ENCODE data around the gene SLC49A4.
A peak's percentile ranks its signal among the peaks of the same experiment; 100 is the strongest.

Gene SLC49A4

GRCh38 chr3:122843604-122844003 lies 48.7 kb downstream of the SLC49A4 start:
- TF ChIP-seq CTCF (IDR thresholded peaks at IDR 0.05; ENCODE audit: insufficient read depth, low read length, poor library complexity, severe bottlenecking) (no peak), EZH2phosphoT487 (conservative IDR thresholded peaks at IDR 0.05; ENCODE audit: low read length) (no peak)
- no peaks in the 10 kb centered on the region for H3K79me2 ChIP-seq (ENCODE audit: insufficient read depth, low read length)
- H3K36me3 ChIP-seq (ENCODE audit: low read length) = no peaks in the 10 kb centered on the region
- H3K9me3 ChIP-seq (ENCODE audit: insufficient read depth, low read length) = no peaks in the 10 kb centered on the region
- H3K4me2 ChIP-seq (ENCODE audit: low read depth, low read length, poor library complexity, severe bottlenecking) = no peak overlapping the region
- H3K9ac ChIP-seq (ENCODE audit: low read length) = no peak overlapping the region
- H3K27me3 ChIP-seq (ENCODE audit: low read length) = no peaks in the 10 kb centered on the region
- no peak overlapping the region for H3K27ac ChIP-seq (ENCODE audit: low read depth, low read length)
- no peaks in the 10 kb centered on the region for H3K9me2 ChIP-seq (replicated peaks; ENCODE audit: insufficient read depth, low read length)
- H2AFZ ChIP-seq (ENCODE audit: low read depth, low read length, severe bottlenecking) = no peak overlapping the region
- H3K4me3 ChIP-seq (ENCODE audit: insufficient read depth, low read length, poor library complexity, severe bottlenecking) = no peak overlapping the region
- H3F3A ChIP-seq (ENCODE audit: insufficient read depth) = no peaks in the 10 kb centered on the region
- no peaks in the 10 kb centered on the region for H4K20me1 ChIP-seq (ENCODE audit: low read depth, low read length)

GRCh38 chr3:122857019-122857418 lies 62.1 kb downstream of the SLC49A4 start:
- Histone ChIP-seq H4K20me1 (ENCODE audit: low read depth, low read length) (no peaks in the 10 kb centered on the region), H3F3A (ENCODE audit: insufficient read depth) (no peaks in the 10 kb centered on the region), H3K27ac (ENCODE audit: low read depth, low read length) (no peak overlapping the region), H3K9ac (ENCODE audit: low read length) (no peak overlapping the region), H3K36me3 (ENCODE audit: low read length) (no peaks in the 10 kb centered on the region), H3K4me3 (ENCODE audit: insufficient read depth, low read length, poor library complexity, severe bottlenecking) (no peak overlapping the region), H3K27me3 (ENCODE audit: low read length) (no peaks in the 10 kb centered on the region), H3K79me2 (ENCODE audit: insufficient read depth, low read length) (no peaks in the 10 kb centered on the region), H3K9me2 (replicated peaks; ENCODE audit: insufficient read depth, low read length) (no peaks in the 10 kb centered on the region), H3K4me2 (ENCODE audit: low read depth, low read length, poor library complexity, severe bottlenecking) (no peak overlapping the region), H3K9me3 (ENCODE audit: insufficient read depth, low read length) (no peaks in the 10 kb centered on the region), H2AFZ (ENCODE audit: low read depth, low read length, severe bottlenecking) (no peak overlapping the region)
- TF ChIP-seq CTCF (IDR thresholded peaks at IDR 0.05; ENCODE audit: insufficient read depth, low read length, poor library complexity, severe bottlenecking) = no peak
- no peak for TF ChIP-seq EZH2phosphoT487 (conservative IDR thresholded peaks at IDR 0.05; ENCODE audit: low read length)

- Histone ChIP-seq H3K9me2 (replicated peaks; ENCODE audit: insufficient read depth, low read length) (no peaks in the 10 kb centered on the region), H3K79me2 (ENCODE audit: insufficient read depth, low read length) (no peaks in the 10 kb centered on the region), H3K4me2 (ENCODE audit: low read depth, low read length, poor library complexity, severe bottlenecking) (no peak overlapping the region), H3K27me3 (ENCODE audit: low read length) (no peaks in the 10 kb centered on the region), H3F3A (ENCODE audit: insufficient read depth) (no peaks in the 10 kb centered on the region), H3K36me3 (ENCODE audit: low read length) (no peaks in the 10 kb centered on the region), H4K20me1 (ENCODE audit: low read depth, low read length) (no peaks in the 10 kb centered on the region), H3K9ac (ENCODE audit: low read length) (no peak overlapping the region), H2AFZ (ENCODE audit: low read depth, low read length, severe bottlenecking) (no peak overlapping the region), H3K27ac (ENCODE audit: low read depth, low read length) (no peak overlapping the region), H3K4me3 (ENCODE audit: insufficient read depth, low read length, poor library complexity, severe bottlenecking) (no peak overlapping the region), H3K9me3 (ENCODE audit: insufficient read depth, low read length) (no peaks in the 10 kb centered on the region)
- TF ChIP-seq CTCF (IDR thresholded peaks at IDR 0.05; ENCODE audit: insufficient read depth, low read length, poor library complexity, severe bottlenecking) = peak; percentile 40
- TF ChIP-seq EZH2phosphoT487 (conservative IDR thresholded peaks at IDR 0.05; ENCODE audit: low read length) = no peak
Measured at GRCh38 chr3:122858373-122858772, 63.5 kb downstream of the SLC49A4 start.

Data from SU-DHL-6 (cell line).